ENCODE results near the gene COL5A3. TPM values are rescaled to one million over a fixed set of nuclear protein-coding genes. Genes with fewer than 3 reads are reported as not detected.
"Not testable (repeated sequence)": the region's sequence is repeated elsewhere in the genome, so short reads cannot be mapped to it uniquely, and the experiment has no call there.

COL5A3 gene
- total RNA-seq, 1 donor from 2014 or later, result not detected

DNA sequence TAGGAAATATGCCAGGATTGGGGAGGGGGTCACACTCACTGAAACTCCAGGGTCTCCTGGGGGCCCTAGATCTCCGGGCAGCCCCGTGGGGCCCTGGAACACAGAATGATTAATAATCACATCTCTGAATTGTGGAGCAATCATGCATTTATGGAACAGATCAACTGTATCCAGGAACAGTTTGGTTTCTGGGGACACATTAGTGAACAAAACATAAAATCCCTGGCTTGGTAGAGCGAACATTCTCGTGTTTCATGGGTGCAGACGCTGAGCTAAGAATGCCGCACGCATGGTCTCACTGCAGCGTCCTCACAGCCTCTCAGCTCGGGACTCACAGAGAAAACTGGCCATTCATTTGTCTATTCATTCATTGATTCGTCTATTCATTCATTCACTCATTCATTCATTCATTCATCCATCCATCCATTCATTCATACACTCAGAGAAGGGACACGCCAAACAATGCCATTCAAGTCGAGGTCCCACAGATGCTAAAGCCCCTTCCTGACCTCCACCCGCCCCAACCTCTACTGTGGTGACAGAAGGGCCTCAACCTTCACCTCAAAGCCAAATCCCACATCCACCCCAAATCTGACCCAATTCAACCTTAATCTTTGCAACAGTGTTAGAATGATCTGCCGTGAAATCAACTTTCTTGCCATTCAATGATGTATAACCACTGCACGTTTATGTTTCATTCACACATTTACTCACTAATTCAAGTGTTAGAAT is 39.0 kb downstream of the COL5A3 start:
- no peak for DNase-seq (ENCODE audit: low read depth)

DNA sequence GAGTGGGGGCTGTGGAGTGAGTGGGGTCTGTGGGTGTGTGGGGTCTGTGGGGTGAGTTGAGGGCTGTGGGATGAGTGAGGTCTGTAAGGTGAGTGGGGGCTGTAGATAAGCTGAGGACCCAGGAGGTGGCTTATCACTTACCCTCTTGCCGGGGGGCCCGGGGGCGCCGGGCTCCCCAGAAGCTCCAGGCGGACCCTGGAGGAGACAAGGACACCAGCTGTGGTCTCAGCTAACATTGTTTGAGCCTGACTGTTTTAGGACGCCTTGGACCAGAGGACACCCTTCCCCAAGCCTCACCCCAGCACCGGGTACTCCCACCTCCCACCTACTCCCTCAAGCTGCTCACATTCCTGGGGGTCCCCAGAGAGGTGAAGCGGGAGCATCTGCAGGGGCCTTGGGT is 39.8 kb downstream of the COL5A3 start:
- DNase-seq (ENCODE audit: low read depth), result no peak

DNA sequence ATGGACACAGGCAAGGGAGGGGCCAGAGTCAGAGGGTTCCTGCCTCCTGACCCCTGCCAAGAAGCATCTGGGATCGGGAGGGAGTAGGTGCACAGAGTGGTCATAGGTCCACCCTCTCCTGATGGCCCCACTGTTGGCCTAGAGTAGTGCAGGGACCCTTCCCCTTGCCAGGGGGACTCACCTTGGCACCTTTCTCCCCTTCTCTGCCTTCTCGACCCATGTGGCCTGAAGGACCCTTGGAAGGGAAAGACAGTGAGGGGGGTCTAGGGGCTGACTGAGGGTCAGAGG is 40.7 kb downstream of the COL5A3 start:
- no peak for DNase-seq (ENCODE audit: low read depth)

DNA sequence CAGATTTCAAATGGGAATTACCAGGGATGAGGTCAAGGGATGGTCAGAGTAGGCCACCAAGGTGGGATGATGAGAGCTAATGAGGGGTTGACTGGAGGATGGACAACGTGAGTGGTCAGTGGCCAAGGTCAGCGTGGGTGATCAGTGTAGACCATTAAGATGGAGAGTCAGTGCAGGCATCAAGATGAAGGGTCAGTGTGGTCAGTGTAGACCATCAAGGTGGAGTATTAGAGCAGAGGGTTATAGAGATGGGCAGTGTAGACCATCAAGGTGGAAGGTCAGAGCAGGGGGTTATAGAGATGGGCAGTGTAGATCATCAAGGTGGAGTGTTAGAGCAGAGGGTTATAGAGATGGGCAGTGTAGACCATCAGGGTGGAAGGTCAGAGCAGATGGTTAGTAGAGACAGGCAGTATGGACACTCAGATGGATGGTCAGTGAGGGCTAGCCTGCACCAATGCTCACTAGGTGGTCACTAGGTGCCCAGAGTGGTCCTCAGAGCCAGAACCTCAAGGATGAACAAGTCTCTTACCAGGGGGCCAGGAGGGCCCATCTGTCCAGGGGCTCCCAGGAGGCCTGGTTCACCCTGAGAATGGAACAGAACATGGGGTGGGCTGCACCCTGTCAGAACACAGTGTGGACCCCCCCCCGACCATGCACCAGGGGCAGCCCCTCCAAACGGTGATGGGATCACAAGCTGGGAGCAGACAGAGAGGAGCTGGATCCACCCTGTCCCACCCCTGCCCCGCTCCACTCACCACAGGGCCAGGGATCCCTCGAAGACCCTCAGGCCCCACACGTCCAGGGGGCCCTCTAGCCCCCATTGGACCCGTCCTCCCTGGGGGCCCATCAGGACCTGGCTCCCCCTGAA is 41.2 kb downstream of the COL5A3 start:
- no peak for DNase-seq (ENCODE audit: low read depth)

DNA sequence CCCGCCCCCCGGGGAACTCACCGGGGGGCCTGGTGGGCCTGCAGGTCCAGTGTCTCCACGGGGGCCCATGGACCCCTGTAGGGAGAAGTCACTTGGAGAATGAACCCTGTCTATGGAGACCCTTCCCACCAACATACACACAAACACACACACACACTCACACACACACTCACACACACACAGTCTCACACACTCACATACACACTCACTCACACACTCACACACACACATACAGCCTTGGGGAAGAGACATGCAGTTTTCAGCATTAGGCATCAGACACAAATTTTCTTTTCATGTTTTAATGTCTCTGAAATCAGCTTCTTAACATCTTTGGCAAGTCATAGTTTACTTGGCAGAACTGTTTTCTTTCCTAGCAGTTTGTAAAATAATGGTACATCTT is 43.0 kb downstream of the COL5A3 start:
- no peak for DNase-seq (ENCODE audit: low read depth)

DNA sequence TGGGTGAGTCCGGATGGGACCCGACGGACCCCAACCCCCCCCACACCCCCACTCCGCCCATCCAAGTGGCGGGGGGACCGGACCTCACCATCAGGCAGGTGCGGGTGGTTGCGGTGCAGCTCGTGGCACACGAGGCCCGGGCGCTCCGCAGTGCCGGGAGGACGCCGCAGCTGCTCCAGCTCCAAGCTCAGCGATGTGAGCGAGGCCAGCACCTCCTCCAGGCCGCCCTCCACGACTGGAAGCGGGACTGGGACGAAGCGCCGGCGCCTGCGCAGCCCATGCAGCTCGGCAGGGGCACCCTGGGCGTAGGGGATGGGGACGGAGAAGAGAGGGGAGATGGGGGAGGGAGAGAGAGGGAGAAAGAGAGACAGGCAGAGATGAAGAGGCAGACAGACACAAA is 43.9 kb downstream of the COL5A3 start:
- no peak for DNase-seq (ENCODE audit: low read depth)

DNA sequence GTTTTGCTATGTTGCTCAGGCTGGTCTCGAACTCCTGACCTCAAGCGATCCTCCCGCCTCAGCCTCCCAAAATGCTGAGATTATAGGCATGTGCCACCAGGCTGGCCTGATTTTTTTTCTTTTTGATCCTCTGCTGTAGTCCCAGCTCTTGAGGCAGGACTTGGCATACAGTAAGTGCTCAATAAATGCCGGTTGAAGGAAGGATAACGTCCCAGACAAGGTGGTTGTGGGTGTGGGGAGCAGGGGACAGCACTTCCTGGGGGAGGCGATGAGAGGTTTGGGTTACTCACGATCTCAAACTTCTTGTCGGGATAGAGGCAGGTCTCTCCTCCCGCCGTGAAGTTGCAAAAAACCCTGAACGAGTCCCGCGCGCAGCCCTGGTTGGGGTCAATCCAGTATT is 44.3 kb downstream of the COL5A3 start:
- no peak for DNase-seq (ENCODE audit: low read depth)

DNA sequence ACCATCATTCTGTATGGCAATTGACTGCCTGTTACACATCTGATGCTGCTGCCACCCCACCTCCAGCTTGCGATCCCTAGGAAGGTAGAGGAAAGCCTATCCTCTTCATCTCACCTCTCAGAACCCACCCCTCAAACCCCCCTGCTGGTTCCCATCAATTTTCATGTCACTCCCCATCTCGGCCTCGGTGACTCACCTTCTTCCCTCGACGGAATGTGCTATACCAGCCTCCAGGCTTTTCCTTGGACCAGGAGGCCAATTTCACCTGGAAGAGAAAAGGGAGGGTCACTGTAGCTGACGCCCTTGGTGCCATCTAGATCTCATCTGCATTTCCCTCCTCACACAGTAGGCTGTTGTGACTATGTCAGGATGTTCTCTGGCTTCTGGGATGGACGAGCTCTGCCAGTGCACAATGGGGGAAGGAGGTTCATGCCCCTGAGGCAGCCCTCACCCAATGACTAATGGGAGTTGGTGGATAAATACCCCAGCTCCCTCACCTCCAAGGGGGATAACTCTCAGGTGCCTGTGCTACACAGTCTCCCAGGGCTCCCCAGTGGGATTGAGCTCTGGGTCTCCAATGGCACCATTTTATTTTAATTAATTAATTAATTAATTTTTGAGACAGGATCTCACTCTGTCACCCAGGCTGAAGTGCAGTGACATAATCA is 47.5 kb downstream of the COL5A3 start:
- no peak for DNase-seq (ENCODE audit: low read depth)

DNA sequence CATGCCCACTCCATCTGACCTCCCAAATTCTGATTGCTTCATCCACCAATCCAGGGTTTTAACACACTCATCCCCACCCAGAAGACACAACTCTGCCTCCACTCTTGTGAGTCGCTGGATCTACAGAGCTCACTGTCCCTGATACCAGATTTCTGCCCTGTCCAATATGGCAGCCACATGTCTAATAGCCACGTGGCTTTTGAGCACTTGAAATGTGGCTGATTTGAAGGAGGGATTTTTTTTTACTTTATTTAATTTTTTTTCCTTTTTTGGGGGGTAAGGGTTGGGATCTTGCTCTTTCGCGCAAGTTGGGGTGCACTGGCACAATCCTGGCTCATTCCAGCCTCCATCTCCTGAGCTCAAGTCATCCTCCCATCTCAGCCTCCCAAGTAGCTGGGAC is 49.2 kb downstream of the COL5A3 start:
- no peak for DNase-seq (ENCODE audit: low read depth)

DNA sequence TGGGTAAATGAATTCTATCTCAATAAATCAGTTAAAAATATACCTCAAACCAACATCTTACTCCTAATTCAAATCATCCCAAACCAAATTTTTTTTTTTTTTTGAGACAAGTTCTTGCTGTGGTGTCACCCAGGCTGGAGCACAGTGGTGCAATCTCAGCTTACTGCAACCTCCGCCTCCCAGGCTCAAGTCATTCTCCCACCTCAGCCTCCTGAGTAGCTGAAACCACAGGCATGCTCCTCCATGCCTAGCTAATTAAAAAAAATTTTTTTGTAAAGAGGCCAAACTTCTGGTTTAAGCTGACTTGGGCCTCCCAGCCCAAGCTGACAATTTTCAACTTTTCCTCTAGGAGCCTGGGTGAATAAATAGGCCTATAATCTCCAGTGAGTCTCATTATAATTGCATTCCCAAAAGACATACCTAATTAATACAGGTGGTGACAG is 51.9 kb downstream of the COL5A3 start:
- no peak for DNase-seq (ENCODE audit: low read depth)

DNA sequence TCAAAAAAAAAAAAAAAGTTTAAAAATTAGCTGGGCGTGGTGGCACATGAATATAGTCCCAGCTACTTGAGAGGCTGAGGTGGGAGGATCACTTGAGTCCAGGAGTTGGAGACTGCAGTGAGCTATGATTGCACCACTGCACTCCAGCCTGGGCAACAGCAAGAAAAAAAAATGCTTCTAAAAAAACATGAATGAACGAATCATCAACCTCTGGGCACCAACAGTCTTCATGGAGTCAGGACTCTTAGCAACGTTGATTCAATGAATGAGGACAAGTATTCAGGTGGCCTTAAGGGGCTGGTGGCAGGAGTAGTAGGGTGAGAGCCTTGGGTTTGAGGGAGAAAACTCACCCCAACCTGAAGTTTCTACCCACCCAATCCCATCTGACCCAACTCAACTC is 53.3 kb downstream of the COL5A3 start:
- no peak for DNase-seq (ENCODE audit: low read depth)

DNA sequence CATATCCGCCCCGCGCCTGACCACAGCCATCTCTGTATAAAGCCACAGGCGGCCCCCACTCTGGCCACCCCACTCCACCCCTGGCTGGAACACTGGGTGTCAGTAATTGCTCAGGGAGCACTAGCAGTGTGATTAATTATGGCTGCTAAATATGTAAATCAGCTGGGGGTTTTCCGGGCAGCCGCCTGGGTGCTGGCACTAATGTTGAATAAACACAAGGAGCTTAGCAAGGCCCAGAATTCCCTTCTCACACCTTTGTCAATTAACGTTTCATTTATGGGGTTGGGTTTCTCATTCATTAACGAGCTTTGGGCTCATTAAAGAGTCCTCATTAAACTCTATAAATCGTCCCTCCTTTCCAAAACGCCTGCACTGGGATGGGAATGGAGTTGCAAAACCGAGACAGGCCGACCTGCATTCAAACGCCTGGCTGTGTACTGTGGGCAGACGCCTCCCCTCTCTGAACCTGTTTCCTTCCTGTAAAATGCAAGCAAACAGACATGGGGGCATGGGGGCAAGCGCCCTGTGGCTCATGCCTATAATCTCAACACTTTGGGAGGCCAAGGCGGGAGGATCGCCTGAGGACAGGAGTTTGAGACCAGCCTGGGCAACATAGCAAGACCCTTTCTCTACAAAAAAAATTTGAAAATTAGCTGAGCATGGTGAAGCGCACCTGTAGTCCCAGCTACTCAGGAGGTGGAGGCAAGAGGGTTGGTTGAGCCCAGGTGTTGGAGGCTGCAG is 56.3 kb downstream of the COL5A3 start:
- DNase-seq (ENCODE audit: low read depth), result no peak

DNA sequence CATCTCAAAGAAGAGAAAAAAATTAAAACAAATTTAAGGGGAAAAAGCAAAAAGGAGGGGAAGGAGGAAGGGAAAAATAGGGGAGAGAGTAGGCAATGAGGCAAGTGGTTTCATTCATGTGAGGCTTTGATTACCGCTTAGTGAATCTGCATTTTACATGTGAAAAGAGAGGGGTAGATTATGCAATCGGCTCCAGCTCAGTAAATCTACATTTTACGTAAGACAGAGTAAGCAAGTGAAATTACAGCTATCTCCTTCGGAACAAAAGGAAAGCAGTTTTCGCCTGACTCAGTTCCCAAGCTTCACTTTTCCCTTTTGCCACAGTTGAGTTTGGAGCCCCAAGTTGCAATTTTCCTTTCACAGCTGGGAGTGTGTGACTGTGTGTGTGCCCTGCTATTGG is 58.0 kb downstream of the COL5A3 start:
- DNase-seq (ENCODE audit: low read depth), result no peak

DNA sequence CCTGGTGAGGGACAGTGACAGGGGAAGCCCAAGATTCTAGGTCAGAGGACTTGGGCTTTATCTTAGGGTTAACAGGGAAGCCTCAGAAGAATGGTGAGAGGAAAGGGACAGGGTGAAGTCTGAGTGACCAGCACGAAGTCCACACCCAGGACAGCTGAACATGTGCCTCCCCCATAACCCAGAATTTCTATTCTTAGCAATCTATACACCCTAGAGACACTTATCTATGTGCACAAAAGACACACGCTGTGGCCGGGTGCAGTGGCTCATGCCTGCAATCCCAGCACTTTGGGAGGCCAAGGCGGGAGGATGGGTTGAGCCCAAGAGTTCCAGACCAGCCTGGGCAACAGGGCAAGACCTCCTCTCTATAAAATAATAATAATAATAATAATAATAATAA is 62.9 kb downstream of the COL5A3 start:
- DNase-seq (ENCODE audit: low read depth), result no peak

DNA sequence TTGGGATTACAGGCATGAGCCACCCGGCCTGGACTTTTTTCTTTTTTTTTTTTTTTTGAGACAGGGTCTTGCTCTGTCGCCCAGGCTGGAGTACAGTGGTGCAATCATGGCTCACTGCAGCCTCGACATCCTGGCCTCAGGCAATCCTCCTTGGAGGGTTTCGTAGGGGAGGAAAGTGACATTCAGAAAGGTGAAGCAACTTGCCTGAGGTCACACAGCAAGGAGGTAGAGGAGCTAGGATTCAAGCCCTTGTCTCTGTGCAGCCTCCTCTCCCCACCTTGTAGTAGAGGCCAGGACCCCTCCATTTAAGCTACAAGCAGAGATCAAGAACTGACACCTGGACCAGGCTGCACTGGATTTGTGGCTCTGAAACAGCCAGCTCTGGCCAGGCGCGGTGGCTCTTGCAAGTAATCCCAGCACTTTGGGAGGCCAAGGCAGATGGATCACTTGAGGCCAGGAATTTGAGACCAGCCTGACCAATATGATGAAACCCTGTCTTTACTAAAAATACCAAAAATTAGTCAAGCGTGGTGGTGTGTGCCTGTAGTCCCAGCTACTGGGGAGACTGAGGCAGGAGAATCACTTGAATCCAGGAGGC is 63.7 kb downstream of the COL5A3 start:
- not testable (repeated sequence) for DNase-seq (ENCODE audit: low read depth)

DNA sequence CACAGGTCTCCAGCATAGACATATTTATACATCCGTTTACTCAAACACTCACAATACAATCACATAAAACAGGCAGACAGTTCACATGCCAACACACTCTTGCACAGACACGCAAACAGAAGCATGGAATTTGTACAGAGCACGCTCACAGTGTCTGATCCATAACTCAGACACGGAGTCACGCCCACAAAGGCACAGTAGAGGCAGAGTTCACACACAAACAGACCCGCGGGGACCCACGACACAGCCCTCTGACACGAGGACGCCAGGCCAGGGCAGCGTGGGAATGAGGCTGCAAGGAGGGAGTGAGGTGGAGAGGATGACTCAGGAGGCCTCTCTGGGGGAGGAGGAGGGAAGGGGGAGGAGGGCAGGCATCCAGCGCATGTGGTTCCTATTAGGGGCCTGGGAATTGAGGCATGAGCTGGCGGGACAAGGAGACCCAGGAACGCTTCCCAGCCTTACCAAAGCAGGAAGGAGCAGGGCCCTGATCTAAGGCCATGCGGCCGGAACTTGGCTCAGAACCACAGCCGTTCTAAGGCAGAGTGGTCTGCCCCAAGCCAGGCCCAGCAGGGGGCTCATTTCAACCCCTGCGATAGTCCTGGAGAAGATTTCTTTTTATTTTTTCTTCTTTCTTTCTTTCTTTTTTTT is 64.9 kb downstream of the COL5A3 start:
- peak; percentile 66 for DNase-seq (ENCODE audit: low read depth)

DNA sequence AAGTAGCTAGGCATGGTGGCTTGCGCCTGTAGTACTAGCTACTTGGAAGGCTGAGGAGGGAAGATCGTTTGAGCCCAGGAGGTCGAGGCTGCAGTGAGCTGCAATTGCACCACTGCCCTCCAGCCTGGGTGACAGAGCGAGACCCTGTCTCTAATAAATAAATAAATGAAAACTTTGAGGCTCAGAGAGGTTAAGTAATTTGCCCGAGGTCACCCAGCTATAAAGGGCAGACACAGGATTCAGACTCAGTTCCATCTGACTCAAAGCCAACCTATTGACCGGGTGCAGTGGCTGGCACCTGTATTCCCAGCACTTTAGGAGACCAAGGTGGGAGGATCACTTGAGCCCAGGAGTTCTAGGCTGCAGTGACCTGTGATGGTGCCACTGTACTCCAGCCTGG is 66.6 kb downstream of the COL5A3 start:
- DNase-seq (ENCODE audit: low read depth), result no peak

DNA sequence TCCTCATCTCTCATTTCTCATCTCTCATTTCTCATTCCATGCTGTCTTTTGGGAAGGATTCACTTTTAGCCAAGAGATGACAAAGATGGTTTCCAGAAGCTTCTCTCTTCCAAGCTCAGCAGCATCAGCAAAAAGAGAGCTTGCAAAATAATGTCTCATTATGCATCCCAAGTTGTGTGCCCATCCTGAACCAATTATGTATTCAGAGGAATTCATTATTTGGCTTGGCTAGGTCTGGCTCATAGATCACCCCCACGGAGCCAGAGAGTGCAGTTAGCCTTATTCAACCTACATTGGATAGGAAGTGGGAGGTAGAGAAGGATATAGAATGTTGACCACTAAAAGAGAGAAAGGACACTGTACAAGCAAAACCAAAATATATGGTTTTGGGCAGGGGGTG is 68.6 kb downstream of the COL5A3 start:
- no peak for DNase-seq (ENCODE audit: low read depth)

DNA sequence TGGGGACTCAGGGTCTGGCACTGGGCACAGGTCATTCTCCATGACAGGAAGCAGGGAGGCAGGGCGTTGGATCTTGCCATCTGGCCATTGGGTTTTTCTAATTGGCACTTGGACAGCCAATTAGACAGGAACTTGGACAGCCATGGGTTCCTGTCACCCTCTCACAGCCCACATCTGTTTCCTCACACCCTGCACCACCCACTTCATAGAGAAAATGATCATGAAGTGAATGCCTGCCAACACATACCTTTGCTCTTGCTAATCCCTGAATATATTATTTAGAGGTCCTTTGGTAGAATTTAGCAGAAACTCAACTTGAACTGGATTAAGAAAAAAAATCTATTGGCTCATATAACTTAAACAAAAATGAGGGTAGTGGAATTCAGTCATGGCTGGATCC is 69.1 kb downstream of the COL5A3 start:
- no peak for DNase-seq (ENCODE audit: low read depth)

DNA sequence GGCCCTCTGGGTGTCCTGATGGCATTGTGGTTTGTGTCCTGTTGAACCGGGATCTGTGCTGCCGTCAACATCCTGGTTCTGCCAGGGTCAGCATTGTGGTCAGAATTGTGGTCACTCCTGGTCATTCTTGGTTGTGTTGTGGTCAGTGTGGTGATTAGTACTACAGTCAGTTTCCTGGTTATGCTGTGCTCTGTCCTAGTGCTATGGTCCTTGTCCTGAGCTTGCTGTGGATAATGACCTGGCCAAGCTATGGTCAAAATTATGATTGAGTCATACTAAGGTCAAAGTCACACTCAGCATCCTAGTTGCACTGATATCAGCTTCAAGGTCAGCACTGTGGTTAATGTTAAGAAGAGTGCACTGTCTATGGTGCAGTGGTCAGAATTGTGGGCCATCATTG is 69.5 kb downstream of the COL5A3 start:
- DNase-seq (ENCODE audit: low read depth), result no peak

DNA sequence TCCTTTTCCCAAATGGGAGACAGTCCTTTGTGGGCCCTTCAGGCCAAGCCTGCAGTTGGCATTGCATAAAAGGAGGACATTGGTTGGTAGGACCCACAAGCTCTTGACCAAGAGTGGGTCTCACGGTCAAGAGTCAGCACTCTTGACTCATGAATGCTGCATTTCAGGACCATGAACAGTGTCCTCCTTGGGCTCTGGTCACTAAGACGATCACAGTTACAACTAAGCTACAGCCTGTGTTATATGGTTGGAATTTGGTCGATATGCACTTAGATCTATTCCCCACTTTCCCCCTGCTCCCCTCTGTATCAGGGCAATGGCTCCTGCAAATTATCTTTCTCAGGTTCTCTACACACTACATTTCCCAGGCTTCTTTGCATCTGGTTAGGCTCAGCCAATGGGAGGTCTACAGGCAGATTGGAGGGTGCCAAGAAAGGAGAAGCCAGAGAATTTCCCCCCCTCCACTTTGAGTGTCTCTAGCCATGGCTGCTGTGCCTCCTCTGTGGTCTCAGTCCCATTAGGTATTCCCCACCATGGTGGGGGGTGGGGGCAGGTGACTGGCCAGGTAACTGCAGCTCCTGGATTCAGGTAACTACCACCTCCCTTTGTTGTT is 70.9 kb downstream of the COL5A3 start:
- DNase-seq (ENCODE audit: low read depth), result no peak

Data from renal cortical epithelial cell (primary cell).